Regular cardiac myocyte (primary cell): Measurements from ENCODE around the gene LRRTM2. TPM values are rescaled to one million over a fixed set of nuclear protein-coding genes. Genes with fewer than 3 reads are reported as not detected.

Source experiments
- total RNA-seq: library from RNA; depleted of rRNA; stranded (reverse); fragments of >200 nt; gene quantifications from 2 replicates; pipeline ENCODE4 v1.2.3, GENCODE V29; 2014

Gene LRRTM2, protein sequence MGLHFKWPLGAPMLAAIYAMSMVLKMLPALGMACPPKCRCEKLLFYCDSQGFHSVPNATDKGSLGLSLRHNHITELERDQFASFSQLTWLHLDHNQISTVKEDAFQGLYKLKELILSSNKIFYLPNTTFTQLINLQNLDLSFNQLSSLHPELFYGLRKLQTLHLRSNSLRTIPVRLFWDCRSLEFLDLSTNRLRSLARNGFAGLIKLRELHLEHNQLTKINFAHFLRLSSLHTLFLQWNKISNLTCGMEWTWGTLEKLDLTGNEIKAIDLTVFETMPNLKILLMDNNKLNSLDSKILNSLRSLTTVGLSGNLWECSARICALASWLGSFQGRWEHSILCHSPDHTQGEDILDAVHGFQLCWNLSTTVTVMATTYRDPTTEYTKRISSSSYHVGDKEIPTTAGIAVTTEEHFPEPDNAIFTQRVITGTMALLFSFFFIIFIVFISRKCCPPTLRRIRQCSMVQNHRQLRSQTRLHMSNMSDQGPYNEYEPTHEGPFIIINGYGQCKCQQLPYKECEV
- total RNA-seq, result under 0.01 TPM in 1 of 2 replicates, not detected in the other

DNA sequence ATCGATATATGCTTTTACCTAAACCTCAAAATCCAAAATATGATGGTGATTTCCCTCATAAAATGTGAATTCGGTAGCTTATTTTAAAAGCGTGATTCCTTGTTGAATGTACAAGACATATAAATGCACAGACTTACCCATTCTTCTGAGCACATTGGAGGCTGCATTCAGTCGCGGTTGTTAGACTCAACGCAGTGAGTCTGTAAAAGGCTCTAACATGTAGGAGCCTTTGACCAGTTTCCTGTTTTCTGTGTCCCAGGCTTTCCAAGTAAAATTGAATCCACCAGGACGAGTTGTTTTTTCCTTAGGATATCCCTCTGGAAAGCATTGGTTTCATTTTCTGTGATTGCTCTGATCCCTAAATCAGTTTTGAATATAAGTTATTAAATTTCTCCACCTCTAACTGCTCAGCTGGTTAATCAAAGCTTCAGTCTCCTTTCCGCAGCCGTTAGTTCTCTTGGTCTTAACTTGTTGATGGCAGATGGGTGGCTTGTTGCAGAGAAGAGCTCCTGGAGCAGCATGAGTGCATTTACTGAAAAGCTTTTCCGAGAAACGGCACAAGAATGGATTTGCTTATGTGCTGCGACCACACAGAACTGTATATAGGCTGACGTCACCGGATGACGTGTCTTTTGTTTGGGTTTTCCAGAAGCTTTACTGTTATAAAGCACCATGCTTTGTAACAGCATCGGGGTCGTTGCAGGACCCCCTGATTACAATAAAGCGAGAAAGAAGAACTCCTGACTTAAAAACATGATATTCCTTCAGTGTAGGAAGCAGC is at the start of gene LRRTM2:
Gene LRRTM2, minus strand, starts transcription at position 565 of the 781 bp plus-strand sequence. Its CDS starts 424 bp downstream, at position 141.

Other genes with a start within 250 kb of the LRRTM2 start
- 408 and 457 TPM in 2 replicates for gene CTNNA1, start 121.9 kb downstream of the LRRTM2 start, total RNA-seq